GM13976 (cell line): Measurements from ENCODE around the gene DENND2C.
"Not testable (repeated sequence)": the region's sequence is repeated elsewhere in the genome, so short reads cannot be mapped to it uniquely, and the experiment has no call there.

Experiments used
- DNase-seq: peaks from one replicate; pipeline ENCODE4 v3.0.0; 2012; ENCODE audit warnings: low spot score
- in situ Hi-C: fragments of 300-500 bp; cut with MboI; formaldehyde crosslinking; loops from one replicate; pipeline ENCODE4 v1.12.0; 2022; ENCODE audit warnings: low sequenced_read_pairs, mixed read lengths, inconsistent platforms; ENCODE audit not compliant: unreplicated experiment
- TF ChIP-seq, protein P1 (sequence below): IDR thresholded peaks from 2 replicates; pipeline ENCODE4 v1.5.1; 2012; ENCODE audit warnings: borderline replicate concordance, mild to moderate bottlenecking; ENCODE audit not compliant: insufficient read depth; ENCODE audit errors: extremely low read depth, missing control alignments, control extremely low read depth

Gene DENND2C

DNA sequence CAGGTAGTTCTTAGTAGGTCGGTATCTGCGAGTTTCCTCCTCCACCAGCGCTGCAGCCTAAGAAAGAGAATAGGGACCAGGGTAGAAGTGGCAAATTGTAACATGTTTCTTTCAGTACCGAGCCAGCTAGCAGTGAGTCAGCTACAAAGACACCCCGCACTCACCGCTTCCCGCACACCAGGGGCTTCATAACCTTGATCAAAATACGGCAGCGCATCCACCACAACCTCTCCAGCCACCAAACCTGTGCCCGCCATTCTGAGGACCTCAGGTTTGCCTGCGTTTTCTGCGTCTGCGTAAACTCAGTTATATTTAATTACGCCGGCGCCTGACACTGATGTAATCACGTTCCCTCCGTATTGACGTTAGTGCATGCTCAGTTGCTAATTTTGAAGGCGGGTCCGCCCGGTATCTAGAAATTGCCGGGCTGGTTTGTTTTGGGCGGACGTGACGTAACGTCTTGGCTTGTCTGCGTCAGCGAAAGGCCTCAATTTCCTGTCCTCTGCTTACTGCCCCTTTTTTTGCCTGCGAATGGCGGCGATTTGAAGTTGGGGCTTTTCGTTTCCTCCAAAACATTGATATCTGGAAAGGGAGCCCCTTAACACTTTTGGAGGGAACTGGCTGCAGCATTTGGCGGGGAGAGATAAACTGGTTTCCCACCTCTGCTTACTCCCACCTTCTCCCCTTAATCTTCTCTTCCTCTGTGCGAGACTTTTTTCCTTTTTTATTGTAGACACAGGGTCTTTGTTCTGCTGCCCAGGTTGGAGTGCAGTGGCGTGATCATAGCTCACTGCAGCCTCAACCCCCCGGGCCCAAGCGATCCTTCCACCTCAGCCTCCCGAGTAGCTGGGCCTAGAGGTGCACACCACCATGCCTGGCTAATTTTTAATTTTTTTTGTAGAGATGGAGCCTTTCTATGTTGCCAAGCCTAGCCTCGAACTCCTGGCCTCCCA lies 88.2 kb downstream of the DENND2C start, which contains the start of gene BCAS2:
Gene BCAS2, minus strand, starts transcription at position 281 of the 953 bp plus-strand sequence. Its CDS starts 24 bp downstream, at position 257.
- TF ChIP-seq, protein P1, sequence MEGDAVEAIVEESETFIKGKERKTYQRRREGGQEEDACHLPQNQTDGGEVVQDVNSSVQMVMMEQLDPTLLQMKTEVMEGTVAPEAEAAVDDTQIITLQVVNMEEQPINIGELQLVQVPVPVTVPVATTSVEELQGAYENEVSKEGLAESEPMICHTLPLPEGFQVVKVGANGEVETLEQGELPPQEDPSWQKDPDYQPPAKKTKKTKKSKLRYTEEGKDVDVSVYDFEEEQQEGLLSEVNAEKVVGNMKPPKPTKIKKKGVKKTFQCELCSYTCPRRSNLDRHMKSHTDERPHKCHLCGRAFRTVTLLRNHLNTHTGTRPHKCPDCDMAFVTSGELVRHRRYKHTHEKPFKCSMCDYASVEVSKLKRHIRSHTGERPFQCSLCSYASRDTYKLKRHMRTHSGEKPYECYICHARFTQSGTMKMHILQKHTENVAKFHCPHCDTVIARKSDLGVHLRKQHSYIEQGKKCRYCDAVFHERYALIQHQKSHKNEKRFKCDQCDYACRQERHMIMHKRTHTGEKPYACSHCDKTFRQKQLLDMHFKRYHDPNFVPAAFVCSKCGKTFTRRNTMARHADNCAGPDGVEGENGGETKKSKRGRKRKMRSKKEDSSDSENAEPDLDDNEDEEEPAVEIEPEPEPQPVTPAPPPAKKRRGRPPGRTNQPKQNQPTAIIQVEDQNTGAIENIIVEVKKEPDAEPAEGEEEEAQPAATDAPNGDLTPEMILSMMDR, result no peak
- in situ Hi-C loops, result no loop called here
- peak; percentile 85 for DNase-seq

- TF ChIP-seq, protein P1, result no peak
- no peak for DNase-seq
- in situ Hi-C loops, result no loop called here
These were observed 95.5 kb downstream of the DENND2C start for GRCh38 chr1:114574365-114574764.

GRCh38 chr1:114564141-114564540 lies 105.7 kb downstream of the DENND2C start:
- in situ Hi-C loops, result no loop called here
- no peak for DNase-seq
- TF ChIP-seq, protein P1, result no peak

- DNase-seq, in situ Hi-C loops: not testable (repeated sequence)
These were observed 106.8 kb downstream of the DENND2C start for GRCh38 chr1:114562978-114563510.

GRCh38 chr1:114561333-114561732 lies 108.5 kb downstream of the DENND2C start:
- in situ Hi-C loops, result no loop called here
- DNase-seq, result no peak
- TF ChIP-seq, protein P1, result no peak

GRCh38 chr1:114559356-114559755 lies 110.5 kb downstream of the DENND2C start:
- in situ Hi-C loops, result loop anchor here (10.0 kb wide), 1 partner anchor 205 kb away; no protein-coding TSS in a partner anchor
- no peak for DNase-seq
- TF ChIP-seq, protein P1, result no peak

- in situ Hi-C loops, result loop anchor here (10.0 kb wide), 1 partner anchor 204 kb away; no protein-coding TSS in a partner anchor
- TF ChIP-seq, protein P1, result peak; percentile 33
- DNase-seq, result peak; percentile 37
These were observed 111.3 kb downstream of the DENND2C start for GRCh38 chr1:114558544-114558943.
